HG03025 (cell line): Measurements from ENCODE around the gene CMIP.
A peak's percentile ranks its signal among the peaks of the same experiment; 100 is the strongest.

ENCODE experiments used
- ATAC-seq: cut with Tn5 transposase; IDR thresholded peaks from one replicate; pipeline ENCODE4 v1.9.1; 2021; ENCODE audit warnings: mild to moderate bottlenecking, moderate library complexity; ENCODE audit not compliant: unreplicated experiment, low FRiP score

The CMIP gene

GRCh38 chr16:81458827-81459598 lies 14.4 kb downstream of the CMIP start:
- ATAC-seq: no peak

DNA sequence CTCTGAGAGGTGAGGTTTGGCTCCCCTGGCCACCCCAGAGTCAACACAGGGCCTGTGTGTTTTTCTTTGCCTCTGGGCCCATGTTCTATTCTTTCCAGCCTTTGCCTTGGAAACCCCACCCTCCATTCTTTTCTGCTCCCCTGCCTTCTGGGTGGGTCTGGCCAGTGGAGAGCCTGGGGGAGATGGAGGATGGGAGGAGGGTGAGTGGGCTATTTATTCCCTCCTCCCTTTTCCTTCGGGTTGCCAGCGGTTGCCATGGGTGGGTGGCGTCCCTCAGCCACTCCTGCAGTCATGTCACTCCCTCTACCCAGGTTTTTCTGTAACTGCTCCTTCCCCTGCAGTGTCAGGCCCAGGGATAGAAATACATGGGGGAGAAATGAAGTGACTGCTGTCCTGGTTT lies 15.5 kb downstream of the CMIP start:
- ATAC-seq: no peak

DNA sequence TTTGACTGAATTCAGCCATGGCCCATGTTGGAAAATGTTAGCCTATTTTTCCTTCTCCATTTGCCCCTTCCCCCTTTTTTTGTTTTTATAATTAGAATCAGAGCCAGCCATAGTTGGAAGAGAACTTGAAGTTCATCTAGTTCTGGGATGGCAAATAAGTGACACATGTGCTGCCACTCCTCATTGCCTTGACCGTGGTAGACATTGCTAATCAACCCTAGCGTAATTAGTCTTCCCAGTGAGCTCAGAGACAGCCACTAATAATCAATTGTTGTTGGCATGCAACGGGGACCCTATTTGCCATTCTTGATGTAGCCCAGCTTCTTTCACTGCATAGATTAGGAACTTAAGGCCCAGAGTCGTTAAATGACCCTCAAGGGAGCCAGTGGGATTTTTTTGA lies 16.6 kb downstream of the CMIP start:
- ATAC-seq: no peak

DNA sequence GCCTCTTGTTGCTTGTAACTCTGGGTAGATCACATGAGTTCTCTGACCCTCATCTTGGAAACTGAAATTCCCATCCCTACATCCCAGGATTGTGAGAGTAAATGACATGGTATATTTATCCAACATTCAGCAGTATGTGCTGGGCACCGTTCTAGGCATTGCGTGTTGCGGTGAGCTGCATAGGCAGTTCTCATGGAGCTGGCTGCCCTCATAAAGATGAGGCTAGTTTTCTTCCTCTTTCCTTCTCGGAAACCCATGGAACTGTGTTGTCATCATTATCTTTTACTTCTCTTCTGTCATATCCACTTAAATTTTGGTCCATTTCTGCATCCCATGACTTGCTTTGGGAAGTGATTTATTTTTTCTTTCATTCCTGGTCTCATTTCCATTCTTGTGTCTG lies 17.2 kb downstream of the CMIP start:
- ATAC-seq: no peak

DNA sequence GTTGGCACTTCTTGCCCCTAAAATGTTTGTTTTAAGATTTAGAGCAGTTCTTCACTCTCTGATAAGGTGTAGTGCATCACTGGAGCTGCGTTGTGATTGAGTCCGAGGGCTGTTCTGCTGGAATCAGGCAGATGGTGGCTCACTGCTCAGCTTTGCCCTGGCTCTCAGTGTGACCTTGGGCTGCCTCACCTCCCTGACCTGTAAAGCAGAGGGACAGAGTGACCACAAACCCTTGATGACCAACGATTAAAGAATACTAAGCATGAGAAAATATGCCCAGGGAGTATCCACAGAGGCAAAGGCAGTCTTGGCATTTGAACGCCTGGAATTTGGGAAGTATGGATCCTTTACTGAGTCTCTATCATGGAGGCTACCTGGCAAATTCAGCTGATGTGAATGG lies 18.1 kb downstream of the CMIP start:
- no peak for ATAC-seq

GRCh38 chr16:81463296-81463890 lies 18.8 kb downstream of the CMIP start:
- no peak for ATAC-seq

DNA sequence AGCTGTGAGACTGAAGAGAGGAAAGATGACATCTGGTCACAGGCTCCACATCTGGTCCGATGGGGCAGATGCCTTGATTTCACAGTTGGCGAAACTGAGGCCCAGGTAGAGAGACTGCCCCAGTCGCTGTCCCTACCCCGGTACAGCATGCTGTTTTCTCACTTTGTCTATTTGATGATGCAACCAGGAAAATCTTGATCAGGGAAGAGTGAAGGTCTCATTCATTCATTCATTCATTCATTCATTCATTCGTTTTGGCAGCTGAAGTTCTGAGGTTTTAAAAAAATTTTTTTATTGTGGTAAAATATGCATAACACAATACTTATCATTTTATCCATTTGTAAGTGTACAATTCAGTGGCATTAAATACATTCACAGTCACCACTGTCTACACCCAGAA lies 19.7 kb downstream of the CMIP start:
- no peak for ATAC-seq

DNA sequence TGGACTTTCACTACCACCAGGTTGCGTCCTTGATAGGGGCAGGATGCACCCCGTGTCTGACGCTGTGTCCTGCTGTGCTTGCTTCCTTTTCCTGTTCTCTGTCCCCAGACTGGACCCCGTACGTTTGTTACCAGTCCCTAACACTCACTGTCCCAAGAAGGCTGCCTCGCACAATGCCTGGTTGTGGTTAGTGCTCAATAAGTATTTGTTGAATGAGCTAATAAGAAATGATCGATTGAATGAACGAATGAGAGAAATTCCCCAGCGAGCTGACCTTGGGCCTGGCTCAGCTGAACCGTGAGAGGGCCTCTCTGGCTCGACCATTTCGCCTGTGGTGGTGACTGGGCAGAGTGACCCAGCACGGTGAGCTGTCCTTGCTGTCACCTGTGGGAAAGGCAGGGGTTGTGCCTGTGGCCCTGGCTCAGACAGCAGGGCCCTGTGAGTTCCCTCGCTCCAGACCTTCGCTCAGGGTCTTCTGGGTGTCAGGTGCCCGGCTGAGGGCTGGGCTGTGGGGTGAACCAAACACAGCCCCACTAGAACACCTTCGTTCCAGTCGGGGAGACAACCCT lies 20.9 kb downstream of the CMIP start:
- ATAC-seq: no peak

- no peak for ATAC-seq
Observed at GRCh38 chr16:81466356-81466980, 21.9 kb downstream of the CMIP start.

DNA sequence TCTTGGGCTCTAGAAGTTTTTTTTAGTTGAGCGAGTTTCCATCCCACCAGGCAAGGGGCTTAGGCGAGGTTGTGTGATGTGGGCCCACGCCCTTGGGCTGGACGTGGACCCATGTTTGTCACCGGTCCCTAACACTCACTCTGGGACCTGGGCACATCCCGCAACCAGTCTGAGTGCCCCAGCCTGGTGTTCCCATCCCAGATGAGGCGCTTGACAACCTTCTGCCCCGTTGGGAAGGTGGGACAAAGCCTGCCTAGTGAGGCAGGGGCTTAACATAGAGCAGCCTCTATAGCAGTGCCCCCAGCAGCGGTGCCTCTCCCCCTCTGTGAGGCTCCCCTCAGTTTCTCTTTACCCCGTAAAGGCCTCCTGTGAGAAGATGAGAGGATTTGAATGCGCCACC lies 22.5 kb downstream of the CMIP start:
- ATAC-seq: no peak

- ATAC-seq: no peak
Observed at GRCh38 chr16:81467815-81468214, 23.2 kb downstream of the CMIP start.

- ATAC-seq: no peak
Observed at GRCh38 chr16:81468269-81468902, 23.8 kb downstream of the CMIP start.

DNA sequence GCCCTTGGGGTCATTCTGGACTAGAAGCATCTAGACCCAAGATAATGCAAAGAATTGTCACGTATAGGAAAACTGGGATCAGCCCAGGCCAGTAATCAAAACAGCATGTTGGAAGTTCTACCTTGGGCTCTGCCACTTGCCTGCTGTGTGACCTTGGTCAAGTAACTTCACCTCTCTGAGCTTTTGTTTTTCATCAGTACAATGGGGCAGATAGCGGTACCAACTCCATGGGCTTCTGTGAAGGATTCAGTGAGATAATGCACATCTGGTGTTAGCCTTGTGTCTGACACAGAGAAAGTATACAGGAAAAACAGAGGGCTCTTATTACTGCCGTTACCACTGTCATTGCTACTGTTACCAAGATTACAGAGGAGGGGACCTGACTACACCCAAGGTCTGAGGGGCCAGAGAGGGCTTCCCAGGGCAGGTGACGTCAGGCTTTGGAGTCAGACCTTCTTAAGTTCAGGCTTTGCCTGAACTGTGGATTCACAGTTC lies 24.6 kb downstream of the CMIP start:
- ATAC-seq: no peak

DNA sequence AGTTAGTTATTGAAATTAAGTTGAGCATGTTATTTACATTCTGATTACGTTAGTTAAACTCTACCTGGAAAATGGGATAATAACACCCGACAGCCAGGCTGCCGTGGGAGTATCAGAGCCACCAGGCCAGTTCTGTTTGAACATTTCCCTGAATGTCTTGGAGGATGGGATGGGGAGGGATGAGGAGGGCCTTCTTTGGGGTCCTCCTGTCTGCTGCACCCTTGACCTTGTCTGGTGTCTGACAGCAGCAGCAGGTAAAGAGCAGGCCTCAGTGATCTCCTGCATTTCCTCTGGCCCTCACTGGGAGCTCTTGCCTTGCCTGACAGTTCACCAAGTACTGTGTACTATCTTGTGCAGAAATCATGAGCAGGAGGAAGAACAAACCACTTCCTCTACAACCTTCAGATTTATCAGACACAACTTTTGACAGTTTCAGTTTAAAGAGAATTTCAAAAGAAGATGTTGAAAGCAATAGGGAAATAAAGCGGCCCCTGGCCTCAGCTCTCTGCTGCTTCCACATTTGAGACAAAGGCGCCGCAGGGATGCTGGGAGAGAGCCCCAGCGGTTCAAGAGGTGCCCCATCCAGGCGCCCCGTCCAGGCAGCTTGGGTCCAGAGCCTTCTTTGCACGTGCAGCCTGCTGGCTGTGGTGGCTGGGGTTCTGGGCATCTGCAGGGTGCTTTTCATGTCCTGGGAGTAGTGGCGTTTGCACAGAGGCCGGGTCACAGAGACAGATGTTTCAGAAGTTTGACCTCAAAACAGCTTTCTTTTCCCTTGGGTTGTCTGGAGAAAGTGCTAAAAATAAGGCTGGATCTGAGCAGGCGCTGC lies 25.3 kb downstream of the CMIP start:
- ATAC-seq: peak; percentile 80

DNA sequence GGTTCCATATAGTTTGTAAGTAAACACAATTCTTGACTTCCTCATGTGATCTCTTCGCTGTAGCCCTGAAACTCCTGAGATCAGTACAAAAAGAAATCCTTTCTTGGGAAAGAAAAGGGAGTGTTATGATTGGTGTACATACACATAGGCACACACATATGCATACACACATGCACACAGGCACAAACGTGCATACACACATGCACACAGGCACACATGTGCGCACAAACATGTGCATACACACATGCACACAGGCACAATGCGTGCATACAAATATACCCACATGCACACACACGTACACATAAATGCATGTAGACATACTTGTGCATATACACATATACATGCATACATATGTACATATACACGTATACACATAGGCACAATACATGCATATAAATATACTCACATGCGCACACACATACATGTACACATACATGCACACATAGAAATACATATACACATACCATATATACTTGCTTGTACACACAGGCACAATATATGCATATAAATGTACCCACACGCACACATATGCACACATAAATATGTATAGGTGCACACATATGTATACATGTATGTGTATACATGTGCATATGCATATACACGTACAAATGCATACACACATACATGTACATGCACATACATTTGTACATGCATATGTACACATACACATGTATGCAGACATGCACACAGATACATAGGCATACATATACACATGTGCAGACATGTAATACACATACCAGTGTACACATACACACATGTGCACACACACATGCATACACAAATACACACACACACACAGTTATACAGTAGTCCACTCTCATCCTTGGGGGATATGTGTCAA lies 26.4 kb downstream of the CMIP start:
- no peak for ATAC-seq

GRCh38 chr16:81471882-81472281 lies 27.3 kb downstream of the CMIP start:
- ATAC-seq: no peak

DNA sequence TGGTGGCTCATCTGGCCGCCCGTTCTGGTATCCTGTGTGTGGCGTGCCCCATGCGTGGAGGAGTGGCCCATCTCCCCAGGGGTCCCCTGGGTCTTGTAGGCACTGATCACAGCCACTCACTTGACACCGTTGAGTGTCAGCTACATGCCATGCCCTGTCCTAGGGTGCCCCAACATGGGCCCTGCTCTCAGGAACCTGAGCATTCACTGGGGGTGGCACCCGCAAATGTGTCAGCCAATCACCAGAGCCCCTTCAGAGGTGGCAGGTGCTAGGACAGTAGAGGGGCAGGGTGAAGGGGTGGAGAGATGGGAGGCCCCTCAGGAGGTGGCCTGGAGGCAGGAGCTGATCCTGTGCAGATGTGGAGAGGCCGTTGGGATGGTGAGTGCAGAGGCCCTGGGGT lies 27.8 kb downstream of the CMIP start:
- no peak for ATAC-seq

GRCh38 chr16:81473066-81473488 lies 28.5 kb downstream of the CMIP start:
- ATAC-seq: no peak

GRCh38 chr16:81473558-81473957 lies 28.9 kb downstream of the CMIP start:
- ATAC-seq: no peak
